UCSD-AML1 (cell line): ENCODE measurements around the gene MCC.
"Not testable (repeated sequence)": the region's sequence is repeated elsewhere in the genome, so short reads cannot be mapped to it uniquely, and the experiment has no call there.

Experiments
- DNase-seq: peaks from one replicate; lab custom pipeline; 2025; ENCODE audit not compliant: unreplicated experiment; lab: John Stamatoyannopoulos, UW

MCC gene

GRCh38 chr5:113491022-113491421, 2.8 kb upstream of the MCC start:
- DNase-seq = no peak

GRCh38 chr5:113490317-113490716, 2.1 kb upstream of the MCC start:
- DNase-seq = no peak

- DNase-seq = peak; percentile 19
Observed at GRCh38 chr5:113489299-113489698, 1.0 kb upstream of the MCC start.

GRCh38 chr5:113488645-113489184, 462 bp upstream of the MCC start:
- no peak for DNase-seq

GRCh38 chr5:113487416-113487780, 855 bp downstream of the MCC start:
- no peak for DNase-seq

- no peak for DNase-seq
Observed at GRCh38 chr5:113480243-113480642, 8.0 kb downstream of the MCC start.

- no peak for DNase-seq
Observed at GRCh38 chr5:113478691-113479090, 9.6 kb downstream of the MCC start.

GRCh38 chr5:113474100-113474728, 14.0 kb downstream of the MCC start:
- no peak for DNase-seq

- DNase-seq = no peak
Observed at GRCh38 chr5:113463032-113463431, 25.2 kb downstream of the MCC start.

GRCh38 chr5:113457106-113457505, 31.1 kb downstream of the MCC start:
- not testable (repeated sequence) for DNase-seq

GRCh38 chr5:113452941-113453340, 35.3 kb downstream of the MCC start:
- DNase-seq = no peak

- no peak for DNase-seq
Observed at GRCh38 chr5:113451797-113452196, 36.5 kb downstream of the MCC start.

- DNase-seq = no peak
Observed at GRCh38 chr5:113450929-113451328, 37.3 kb downstream of the MCC start.

- no peak for DNase-seq
Observed at GRCh38 chr5:113450462-113450861, 37.8 kb downstream of the MCC start.

- DNase-seq = no peak
Observed at GRCh38 chr5:113448252-113448651, 40.0 kb downstream of the MCC start.

GRCh38 chr5:113447498-113448050, 40.7 kb downstream of the MCC start:
- DNase-seq = peak; percentile 17

GRCh38 chr5:113446358-113446927, 41.8 kb downstream of the MCC start:
- no peak for DNase-seq

- DNase-seq = no peak
Observed at GRCh38 chr5:113437111-113437510, 51.1 kb downstream of the MCC start.

GRCh38 chr5:113435575-113435974, 52.7 kb downstream of the MCC start:
- no peak for DNase-seq

- no peak for DNase-seq
Observed at GRCh38 chr5:113434889-113435288, 53.4 kb downstream of the MCC start, which contains the start of gene TSSK1B. TSSK1B (minus strand) TSS chr5:113434989; CDS start chr5:113434839, 150 bp downstream.

- no peak for DNase-seq
Observed at GRCh38 chr5:113433862-113434612, 54.2 kb downstream of the MCC start.

- DNase-seq = no peak
Observed at GRCh38 chr5:113433071-113433470, 55.2 kb downstream of the MCC start.
